ENCODE measurements around the gene SP110.

The SP110 gene

GRCh38 chr2:230156782-230157699 is 62.7 kb downstream of the SP110 start:
- Histone ChIP-seq H3K36me3 (ENCODE audit: control insufficient read depth, low read length) (no peaks in the 10 kb centered on the region), H3K27ac (ENCODE audit: low read depth, low read length) (no peak overlapping the region), H3K4me2 (ENCODE audit: low read length) (no peak overlapping the region), H3K27me3 (ENCODE audit: control insufficient read depth, low read length) (no peaks in the 10 kb centered on the region), H3K4me3 (ENCODE audit: low read length) (no peak overlapping the region), H3K9me2 (replicated peaks; ENCODE audit: control insufficient read depth, low read length) (no peaks in the 10 kb centered on the region), H4K20me1 (ENCODE audit: control insufficient read depth, insufficient read depth, low read depth, low read length) (no peaks in the 10 kb centered on the region), H3K9me3 (ENCODE audit: control insufficient read depth, insufficient read depth, low read length) (0 out of 2 replicates have a peak, but pooled peaks cover 4% of the 10 kb centered on the region), H3K4me1 (ENCODE audit: control insufficient read depth, low read length) (no peaks in the 10 kb centered on the region), H3F3A (ENCODE audit: control insufficient read depth, insufficient read depth) (no peaks in the 10 kb centered on the region), H3K79me2 (ENCODE audit: control insufficient read depth, low read length) (no peaks in the 10 kb centered on the region)
- TF ChIP-seq, protein P1, sequence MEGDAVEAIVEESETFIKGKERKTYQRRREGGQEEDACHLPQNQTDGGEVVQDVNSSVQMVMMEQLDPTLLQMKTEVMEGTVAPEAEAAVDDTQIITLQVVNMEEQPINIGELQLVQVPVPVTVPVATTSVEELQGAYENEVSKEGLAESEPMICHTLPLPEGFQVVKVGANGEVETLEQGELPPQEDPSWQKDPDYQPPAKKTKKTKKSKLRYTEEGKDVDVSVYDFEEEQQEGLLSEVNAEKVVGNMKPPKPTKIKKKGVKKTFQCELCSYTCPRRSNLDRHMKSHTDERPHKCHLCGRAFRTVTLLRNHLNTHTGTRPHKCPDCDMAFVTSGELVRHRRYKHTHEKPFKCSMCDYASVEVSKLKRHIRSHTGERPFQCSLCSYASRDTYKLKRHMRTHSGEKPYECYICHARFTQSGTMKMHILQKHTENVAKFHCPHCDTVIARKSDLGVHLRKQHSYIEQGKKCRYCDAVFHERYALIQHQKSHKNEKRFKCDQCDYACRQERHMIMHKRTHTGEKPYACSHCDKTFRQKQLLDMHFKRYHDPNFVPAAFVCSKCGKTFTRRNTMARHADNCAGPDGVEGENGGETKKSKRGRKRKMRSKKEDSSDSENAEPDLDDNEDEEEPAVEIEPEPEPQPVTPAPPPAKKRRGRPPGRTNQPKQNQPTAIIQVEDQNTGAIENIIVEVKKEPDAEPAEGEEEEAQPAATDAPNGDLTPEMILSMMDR (IDR thresholded peaks at IDR 0.05; ENCODE audit: low read depth, low read length, poor library complexity, severe bottlenecking): no peak
- no peak for TF ChIP-seq EZH2phosphoT487 (IDR thresholded peaks at IDR 0.05; ENCODE audit: borderline replicate concordance, low read length)

GRCh38 chr2:230155359-230155758 is 64.4 kb downstream of the SP110 start:
- TF ChIP-seq EZH2phosphoT487 (IDR thresholded peaks at IDR 0.05; ENCODE audit: borderline replicate concordance, low read length): no peak
- TF ChIP-seq, protein P1 (IDR thresholded peaks at IDR 0.05; ENCODE audit: low read depth, low read length, poor library complexity, severe bottlenecking): no peak
- H3K9me3 ChIP-seq (ENCODE audit: control insufficient read depth, insufficient read depth, low read length): 0 out of 2 replicates have a peak, but pooled peaks cover 5% of the 10 kb centered on the region
- no peak overlapping the region for H3K27ac ChIP-seq (ENCODE audit: low read depth, low read length)
- H4K20me1 ChIP-seq (ENCODE audit: control insufficient read depth, insufficient read depth, low read depth, low read length): no peaks in the 10 kb centered on the region
- H3K4me3 ChIP-seq (ENCODE audit: low read length): no peak overlapping the region
- no peaks in the 10 kb centered on the region for H3K27me3 ChIP-seq (ENCODE audit: control insufficient read depth, low read length)
- no peaks in the 10 kb centered on the region for H3K36me3 ChIP-seq (ENCODE audit: control insufficient read depth, low read length)
- H3F3A ChIP-seq (ENCODE audit: control insufficient read depth, insufficient read depth): no peaks in the 10 kb centered on the region
- H3K4me2 ChIP-seq (ENCODE audit: low read length): no peak overlapping the region
- no peaks in the 10 kb centered on the region for H3K4me1 ChIP-seq (ENCODE audit: control insufficient read depth, low read length)
- H3K79me2 ChIP-seq (ENCODE audit: control insufficient read depth, low read length): no peaks in the 10 kb centered on the region
- no peaks in the 10 kb centered on the region for H3K9me2 ChIP-seq (replicated peaks; ENCODE audit: control insufficient read depth, low read length)

- no peaks in the 10 kb centered on the region for H3K79me2 ChIP-seq (ENCODE audit: control insufficient read depth, low read length)
- H4K20me1 ChIP-seq (ENCODE audit: control insufficient read depth, insufficient read depth, low read depth, low read length): no peaks in the 10 kb centered on the region
- peaks cover under 1% of the 10 kb centered on the region for H3K4me1 ChIP-seq (ENCODE audit: control insufficient read depth, low read length)
- no peaks in the 10 kb centered on the region for H3K27me3 ChIP-seq (ENCODE audit: control insufficient read depth, low read length)
- no peaks in the 10 kb centered on the region for H3K9me2 ChIP-seq (replicated peaks; ENCODE audit: control insufficient read depth, low read length)
- no peak overlapping the region for H3K4me3 ChIP-seq (ENCODE audit: low read length)
- H3K4me2 ChIP-seq (ENCODE audit: low read length): no peak overlapping the region
- TF ChIP-seq EZH2phosphoT487 (IDR thresholded peaks at IDR 0.05; ENCODE audit: borderline replicate concordance, low read length): no peak
- TF ChIP-seq, protein P1 (IDR thresholded peaks at IDR 0.05; ENCODE audit: low read depth, low read length, poor library complexity, severe bottlenecking): no peak
- H3K36me3 ChIP-seq (ENCODE audit: control insufficient read depth, low read length): no peaks in the 10 kb centered on the region
- 0 out of 2 replicates have a peak, but pooled peaks cover 5% of the 10 kb centered on the region for H3K9me3 ChIP-seq (ENCODE audit: control insufficient read depth, insufficient read depth, low read length)
- no peak overlapping the region for H3K27ac ChIP-seq (ENCODE audit: low read depth, low read length)
- H3F3A ChIP-seq (ENCODE audit: control insufficient read depth, insufficient read depth): no peaks in the 10 kb centered on the region
These were observed 66.3 kb downstream of the SP110 start for GRCh38 chr2:230153390-230153976.
